GM18858 (cell line): Measurements from ENCODE around the gene FOXO3.
"Not testable (repeated sequence)": the region's sequence is repeated elsewhere in the genome, so short reads cannot be mapped to it uniquely, and the experiment has no call there.

Experiments used
- ATAC-seq: cut with Tn5 transposase; IDR thresholded peaks from one replicate; pipeline ENCODE4 v1.9.1; 2021; ENCODE audit not compliant: unreplicated experiment

The FOXO3 gene

DNA sequence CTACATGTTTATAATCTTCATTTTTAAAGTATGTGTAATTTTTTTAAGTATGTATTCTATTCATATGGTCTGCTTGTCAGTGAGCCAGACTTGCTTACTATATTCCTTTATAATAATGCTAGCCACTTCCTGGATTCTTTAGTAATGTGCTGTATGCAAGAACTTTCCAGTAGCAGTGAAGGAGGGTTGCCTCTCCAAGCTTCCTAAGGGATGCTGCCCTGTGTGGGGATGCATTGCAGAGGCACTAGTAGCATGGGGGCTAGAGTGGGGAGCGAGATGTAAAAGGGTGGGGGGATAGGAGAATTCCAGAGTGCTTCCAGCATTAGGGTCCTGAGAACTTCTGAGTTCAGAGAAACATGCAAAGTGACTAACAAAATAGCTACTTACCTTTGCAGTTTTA, 121.0 kb downstream of the FOXO3 start:
- not testable (repeated sequence) for ATAC-seq

DNA sequence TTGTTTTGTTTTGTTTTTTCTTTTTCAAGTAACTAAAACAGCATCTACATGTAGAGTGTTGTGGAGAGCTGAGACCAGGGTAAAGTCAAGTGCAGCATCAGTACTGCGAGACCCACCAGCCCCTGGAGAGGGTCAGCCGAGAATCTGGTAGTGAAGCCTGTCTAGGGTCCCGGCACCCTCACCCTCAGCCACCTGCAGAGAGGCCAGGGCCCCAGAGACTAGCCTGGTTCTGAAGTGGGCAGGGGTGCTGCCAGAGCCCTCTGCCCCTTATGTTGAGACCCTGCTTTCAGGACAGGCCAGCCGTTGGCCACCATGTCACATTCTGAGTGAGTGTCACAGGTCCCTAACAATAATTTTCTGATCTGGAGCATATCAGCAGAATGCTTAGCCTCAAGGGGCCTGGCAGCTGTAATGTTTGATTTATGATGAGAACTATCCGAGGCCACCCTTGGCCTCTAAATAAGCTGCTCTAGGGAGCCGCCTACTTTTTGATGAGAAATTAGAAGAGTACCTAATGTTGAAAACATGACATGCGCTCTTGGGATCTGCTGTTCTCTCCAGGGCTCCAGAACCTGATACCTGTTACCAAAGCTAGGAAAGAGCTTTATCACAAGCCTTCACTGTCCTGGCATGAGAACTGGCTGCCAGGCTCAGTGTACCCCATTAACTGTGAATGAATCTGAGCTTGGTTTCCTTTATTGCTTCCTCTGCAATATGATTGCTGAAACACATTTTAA, 121.8 kb downstream of the FOXO3 start:
- not testable (repeated sequence) for ATAC-seq

DNA sequence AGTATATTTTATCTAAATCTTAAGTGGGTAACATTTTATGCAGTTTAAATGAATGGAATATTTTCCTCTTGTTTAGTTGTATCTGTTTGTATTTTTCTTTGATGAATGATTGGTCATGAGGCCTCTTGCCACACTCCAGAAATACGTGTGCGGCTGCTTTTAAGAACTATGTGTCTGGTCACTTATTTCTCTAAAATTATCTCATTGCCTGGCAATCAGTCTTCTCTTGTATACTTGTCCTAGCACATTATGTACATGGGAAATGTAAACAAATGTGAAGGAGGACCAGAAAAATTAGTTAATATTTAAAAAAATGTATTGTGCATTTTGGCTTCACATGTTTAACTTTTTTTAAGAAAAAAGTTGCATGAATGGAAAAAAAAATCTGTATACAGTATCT, 123.3 kb downstream of the FOXO3 start:
- not testable (repeated sequence) for ATAC-seq

DNA sequence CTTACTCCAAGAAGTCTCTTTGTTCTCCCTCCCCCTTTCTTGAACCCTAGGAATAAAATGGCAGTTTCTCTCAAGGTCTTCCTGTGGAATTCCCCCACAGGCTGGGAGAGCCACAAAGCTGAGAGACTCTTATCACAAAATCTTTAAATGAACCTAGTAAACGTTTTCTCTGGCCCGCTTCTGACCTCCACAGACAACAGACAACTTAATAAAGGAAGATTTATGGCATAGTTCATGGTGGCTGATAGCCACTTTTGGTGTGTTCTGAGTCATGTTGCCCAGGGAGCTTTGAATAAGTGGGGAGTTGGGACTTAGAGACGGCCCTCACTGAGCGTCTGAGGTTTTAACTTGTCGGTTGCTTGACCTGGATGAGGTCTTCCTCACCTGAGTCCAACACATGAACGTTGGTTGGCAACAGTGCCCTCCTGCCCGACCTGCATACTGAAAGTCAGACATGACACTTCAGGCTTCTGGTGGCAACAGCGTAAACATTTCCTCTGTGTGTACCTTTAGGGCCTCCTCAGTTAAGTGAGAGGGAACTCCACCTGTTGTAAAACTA, 124.1 kb downstream of the FOXO3 start:
- no peak for ATAC-seq

DNA sequence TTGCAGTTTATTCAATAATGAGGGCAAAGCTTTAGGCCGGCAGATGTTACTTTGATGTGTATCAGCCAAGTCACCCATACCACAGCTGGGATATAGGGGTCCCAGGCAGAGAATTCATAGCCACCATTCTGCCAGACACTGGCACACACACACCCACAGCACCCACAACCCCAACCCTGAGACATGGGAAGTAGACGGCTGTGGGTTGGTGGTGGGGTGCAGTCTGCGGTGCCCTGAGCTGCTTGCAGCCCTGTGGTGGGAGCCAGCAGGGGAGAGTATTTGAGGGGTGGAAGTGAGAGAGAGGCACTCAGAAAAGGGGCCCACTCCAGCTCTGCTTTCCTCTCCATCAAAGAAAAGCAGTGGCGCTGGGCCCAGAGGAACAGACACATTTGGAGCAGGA, 125.3 kb downstream of the FOXO3 start:
- ATAC-seq, result no peak

DNA sequence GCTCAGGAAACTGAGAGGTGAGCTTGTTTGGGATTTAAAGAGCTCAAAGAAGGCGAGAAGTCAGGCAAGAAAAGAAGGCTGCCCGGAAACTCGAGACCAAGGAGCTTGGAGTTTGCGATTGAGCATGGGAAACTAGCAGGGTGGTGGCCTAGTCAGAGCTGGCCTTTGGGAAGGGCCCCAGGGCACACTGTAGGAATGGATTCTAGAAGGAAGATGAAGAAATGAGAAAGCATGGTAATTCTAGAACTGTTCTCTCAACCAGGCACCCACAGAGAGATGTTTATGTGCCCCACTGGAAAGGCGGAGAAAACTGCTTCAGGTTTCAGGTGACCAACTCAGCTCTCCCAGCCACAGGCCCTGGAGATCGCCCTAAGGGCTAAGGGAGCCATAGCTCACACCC, 126.2 kb downstream of the FOXO3 start:
- no peak for ATAC-seq

DNA sequence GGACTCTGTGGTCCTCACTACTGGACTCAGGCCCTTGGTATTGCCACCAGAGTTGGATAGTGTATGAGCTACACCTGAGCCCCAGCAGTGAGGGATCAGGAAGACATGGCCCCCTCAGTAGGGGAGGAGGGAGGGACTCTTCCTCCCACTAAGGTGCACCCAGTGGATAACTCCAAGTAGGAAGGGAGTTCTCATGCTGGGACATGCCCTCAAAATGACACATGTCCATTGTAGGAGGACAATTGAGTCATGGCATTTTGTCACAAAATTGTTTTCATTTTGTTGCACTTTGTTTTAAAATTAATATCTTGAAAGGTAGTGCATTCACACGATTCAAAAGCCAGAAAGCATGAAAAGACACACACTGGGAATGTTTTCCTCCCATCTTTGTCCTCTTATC, 127.2 kb downstream of the FOXO3 start:
- no peak for ATAC-seq

DNA sequence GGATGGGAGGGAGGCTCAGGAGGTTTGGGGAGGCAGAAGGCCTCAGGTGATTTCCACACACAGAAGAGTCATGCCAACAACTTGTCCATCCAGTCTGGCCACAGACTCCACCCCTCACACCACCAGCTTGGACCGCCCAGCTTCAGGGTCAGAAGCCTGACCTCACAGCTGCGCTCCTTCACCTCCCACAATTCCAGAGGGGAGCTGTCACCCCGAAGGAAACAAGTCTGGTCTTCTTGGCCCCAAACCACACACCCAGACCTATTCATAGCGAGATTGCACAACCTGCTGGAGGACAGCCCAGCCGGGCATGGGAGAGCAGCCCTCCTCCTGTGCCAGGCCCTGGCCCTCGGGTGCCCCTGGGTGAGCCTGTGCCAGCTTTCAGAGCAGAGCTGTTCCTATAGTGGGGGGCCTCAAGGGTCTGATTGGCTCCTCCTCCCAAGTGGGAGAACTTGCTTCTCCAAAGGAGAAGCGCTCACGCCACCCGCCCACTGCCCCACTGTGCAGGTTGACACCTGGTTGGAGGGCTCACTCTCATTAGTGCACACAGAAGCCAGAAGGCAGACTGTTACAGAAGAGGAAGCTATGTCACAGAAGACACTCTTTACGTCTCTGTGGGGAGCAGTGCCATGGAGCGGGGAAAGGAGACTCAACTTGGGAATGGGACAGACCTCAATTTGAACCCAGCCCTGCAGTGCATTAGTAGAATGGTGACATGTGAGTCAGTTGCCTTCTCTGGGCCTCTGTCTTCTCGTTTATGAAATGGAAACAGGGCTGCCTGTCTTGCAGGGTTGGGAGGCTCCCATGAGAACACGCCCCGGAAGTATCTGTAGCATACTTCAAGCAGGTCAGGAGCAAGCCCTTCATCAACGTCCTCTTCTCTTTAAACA, 128.8 kb downstream of the FOXO3 start:
- ATAC-seq, result no peak

DNA sequence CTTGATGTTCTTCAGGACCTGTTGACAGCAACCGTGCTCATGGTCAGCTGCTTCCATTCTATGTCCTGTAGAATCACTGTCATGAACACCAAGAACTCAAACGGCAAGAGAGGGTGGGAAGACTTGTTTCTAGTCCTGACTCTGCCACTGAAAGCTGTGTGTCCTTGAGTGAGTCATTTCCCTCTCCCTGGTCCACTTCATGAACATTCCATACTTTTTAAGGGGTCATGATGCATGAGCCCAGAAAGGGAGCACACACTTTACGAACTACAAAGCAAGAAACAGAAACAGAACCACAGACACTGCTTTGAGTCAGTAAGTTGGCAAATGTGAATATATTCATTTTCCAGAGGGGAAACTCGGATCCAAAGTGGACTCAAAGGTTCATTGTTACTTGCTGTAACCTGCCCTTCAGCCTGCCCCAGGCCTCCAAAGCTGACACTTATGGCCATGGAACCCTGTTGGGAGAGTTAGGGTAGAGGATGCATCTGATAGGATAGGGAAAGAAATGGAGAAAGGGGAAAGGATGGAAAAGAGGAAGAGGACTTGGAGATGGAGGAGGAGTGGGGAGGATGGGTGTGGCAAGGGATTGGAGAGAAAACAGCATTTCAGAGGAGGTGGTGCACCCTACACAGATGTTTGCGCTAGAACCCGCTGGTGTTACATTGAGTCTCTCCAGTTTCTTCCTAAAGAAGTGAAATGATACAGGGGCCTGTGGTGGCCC, 129.8 kb downstream of the FOXO3 start:
- ATAC-seq, result no peak

DNA sequence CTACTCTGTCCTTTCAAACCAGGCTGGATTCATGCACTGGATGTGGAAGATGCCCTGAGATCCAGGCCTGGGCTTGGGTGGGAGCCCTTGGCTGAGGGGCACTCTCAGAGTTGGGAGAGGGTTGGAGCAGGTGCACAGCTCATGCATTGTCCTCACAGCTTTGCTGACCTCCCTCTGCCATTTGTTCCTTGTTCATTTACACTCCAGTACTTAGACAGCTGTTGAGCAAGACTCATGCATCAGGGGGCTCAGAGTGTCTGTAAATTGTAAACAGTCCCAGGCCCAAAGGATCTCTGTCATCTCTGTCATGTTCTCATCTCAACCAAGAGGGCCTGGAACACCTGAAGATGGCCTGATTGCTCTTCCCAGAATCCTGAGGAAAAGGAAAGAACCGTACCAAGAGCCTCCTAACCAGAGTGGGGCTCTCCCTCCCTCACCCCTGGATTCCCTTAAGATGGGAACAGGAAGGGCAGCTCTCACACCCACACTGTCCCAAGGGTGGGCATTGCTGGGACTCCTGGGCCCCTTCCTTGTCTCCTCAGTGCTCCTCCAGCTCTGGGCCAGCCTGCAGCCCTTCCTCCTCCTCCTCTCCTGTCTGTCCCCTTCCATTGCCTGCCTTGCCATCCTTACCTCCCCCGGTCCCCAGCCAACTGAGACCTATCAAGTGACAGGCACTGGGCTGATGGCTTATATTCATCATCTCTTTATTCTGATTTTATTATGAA, 132.9 kb downstream of the FOXO3 start:
- no peak for ATAC-seq

DNA sequence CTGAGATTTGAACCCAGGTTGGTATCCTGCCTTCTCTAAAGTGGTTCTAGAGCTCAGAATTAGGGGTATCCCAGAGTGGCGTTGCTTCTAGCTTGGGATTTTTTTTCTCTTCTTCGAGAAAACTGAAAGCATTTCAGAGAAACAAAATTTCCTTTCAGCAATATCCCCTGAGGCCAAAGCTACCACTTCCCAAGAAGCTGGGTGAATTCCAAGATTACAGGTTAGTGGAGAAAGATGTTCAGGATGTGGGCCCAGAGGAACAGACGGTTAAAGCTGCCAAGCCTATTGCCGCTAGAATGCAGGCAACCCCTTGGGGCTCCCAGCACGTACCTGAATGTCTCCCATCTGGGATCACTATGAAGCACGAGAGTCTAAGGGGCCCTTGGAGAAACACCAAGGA, 134.1 kb downstream of the FOXO3 start:
- no peak for ATAC-seq

DNA sequence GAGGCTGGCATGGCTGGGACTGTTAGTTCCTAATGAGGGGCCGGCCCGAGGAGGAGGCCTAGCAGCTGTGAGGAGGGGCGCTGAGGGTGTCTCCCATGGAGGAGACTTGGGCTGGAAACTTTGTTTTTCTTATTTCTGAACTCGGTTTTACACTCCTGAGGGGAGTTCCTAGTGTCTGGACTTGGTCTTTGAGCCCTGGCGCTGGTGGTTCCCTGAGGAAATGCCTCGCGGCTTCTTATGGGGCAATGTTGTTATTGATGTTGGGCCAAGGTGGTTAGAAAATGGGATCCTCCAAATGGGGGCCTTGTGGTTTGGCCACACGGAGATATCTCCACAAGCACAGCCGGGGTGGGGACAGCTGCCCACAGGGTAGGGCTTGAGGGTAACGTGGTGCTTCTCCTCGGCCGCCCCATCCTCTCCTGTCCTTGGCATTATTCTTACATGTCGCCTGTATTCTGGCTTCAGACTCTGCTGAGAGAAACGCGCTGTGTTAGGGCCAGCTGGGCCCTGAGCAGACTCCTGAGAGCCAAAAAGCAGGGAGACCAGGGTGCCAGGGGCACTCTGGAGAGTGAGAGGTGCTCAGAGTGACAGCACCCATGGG, 136.9 kb downstream of the FOXO3 start:
- ATAC-seq, result no peak

DNA sequence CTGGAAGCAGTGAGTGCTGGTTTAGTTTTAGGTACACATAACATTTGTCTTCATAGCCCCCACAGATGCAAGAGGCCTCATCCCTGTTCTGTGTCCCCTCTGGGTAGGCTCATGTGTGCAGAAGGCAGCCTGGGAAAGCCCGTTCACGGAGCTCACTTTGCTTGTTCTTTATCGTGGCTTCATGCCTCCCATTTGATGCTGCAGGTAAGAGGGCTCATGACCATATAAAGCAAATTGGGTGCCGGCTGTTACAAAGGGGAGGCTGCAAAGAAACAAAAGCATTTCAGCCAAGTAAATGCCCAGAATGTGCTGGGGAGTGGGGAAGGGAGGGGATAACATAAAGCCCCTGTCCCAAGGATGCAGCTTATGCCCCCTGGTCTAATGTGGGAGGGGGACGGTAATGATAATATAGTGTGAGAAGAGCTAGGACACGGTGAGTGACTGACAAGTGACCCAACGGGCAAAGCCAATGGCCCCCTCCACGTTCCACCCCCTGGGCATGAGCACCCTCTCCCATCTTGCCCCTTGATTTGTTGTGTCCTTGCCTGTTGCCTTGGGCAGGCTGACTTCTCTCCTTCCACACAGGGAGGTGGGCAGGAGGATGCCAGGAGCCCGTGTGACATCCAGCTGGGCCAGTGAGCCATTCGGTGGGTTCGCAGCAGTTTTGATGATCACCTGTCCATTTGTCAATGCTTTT, 138.0 kb downstream of the FOXO3 start:
- no peak for ATAC-seq

DNA sequence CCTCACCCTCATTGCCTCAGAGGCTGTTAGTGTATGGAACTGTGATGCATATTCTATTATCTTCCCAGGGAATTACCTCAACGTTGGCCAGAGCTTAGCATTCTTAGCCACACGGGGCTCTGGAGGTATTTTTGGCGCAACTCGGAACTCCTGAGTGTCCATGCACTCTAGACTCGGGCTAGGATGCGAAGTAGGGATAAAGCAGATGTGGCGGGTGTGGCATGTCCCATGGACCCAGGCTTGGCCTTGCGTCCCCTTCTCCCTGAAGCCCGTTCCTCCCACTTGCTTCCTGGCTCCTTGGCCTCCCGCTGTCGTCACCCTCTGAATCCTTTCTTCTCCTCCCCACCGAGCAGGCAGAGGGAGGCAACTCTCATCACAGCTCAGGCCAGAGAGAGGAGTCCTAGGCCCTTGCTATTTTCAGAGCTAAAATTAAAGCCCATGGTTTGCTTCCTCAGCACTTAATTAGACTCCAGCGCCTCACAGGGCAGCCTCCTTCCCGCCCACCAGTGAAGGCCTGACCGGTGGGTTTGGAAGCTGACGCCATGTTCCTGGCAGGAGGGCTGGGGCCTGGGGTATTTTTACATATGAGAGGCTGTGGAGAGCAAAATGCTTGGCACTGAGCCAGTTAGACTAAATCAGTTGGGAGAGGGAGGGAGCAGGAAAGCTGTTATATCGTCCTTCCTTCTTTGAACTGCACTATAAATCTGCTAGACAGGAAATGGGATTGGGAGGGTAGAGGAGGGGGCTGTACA, 138.7 kb downstream of the FOXO3 start:
- ATAC-seq, result no peak

DNA sequence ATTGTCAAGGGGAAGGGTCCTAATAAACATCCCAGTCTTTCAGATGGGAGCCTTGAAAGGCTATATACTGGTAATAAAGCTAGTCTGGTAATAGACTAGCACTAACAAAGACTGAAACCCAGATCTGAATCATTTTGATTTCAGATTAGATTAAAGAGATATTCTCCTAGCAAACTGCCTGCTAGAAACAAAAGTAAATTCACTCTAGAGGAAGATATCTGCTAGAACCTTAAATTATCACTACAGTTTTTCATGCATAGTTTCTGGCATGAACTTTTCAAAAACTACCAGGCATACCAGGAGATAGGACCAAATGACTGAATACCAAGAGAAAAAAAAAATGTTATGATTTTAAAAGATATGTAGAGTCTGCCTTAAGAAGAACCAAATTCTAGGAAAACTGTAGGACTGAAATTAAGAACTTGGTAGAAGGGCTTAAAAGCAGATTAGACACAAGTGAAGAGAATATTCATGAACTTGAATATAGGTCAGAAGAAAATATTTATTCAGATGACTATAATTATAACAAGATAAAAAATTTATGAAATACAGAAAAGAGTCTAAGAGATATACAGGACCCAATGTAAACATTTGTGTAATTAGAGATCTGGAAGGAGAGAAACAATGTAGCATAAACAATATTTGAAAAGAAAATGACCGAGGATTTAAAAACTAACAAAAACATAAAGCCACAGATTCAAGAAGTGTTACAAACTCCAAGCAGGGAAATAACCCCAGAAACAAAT, 141.6 kb downstream of the FOXO3 start:
- ATAC-seq, result no peak

DNA sequence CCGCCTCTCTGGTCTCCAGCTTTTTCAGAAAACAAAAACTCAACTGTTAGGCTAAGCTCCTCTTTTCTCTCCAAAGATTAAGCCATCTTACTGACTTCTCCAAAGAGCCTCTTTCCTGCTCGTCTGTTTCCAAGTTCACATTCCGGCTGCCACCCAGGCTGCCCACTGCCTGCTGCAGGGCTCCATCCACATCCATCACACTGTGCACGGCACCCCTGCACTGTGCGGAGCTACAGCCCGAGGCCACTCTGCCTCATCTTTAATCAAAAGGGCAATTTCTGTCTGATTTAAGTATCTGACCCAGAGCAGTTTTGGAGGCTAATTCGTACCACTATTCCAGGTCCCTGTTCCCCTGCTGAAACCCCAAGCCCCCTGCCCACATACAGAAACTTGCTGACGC, 145.9 kb downstream of the FOXO3 start:
- no peak for ATAC-seq

DNA sequence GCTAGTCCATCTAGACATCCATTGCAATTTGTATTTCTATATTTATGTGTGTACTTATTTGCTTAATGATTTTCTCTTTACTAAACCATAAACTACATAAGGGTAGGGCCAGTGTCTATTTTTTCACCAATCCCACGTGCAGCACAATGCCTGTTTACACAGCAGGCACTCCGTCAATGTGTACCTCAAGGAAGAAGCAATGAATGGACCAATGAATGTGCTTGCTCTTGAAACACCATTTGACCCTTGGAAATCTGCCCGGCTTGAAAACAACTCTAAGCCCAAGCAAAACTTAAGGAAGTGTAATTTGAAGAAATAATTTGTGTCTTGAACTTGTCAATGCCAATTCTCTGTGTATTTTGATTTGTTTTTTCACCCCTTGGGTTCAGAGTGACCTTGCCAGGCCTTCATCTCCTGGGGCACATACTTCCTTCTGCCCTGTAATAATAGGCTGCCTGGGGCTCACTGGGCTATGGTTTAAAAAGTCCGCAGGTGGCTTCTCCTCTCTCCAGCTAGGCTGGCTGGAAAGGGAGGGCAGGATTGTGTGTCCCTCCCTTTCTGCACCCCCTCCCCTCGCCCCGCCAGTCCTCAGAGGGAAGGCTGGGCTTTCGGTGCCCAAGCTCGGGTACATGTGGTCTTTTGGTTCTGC, 146.7 kb downstream of the FOXO3 start:
- ATAC-seq, result no peak

DNA sequence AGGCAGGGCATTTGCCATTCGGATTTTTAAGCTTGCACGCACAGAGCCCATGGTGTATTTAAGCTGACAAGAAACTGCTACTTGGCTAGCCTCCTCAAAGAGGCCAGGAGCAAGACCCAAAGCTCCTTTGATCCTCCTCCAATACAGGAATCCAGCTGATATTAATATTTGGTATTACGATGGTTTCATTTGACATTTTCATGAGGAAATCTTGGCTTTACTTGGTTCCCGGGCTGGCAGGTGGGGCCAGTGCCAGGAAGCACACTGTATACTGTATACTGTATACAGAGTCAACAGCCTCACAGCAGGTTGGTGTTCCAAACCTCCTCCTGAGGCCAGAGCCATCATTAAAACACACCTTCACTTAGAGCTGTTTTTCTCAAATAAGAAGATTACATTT, 149.3 kb downstream of the FOXO3 start:
- no peak for ATAC-seq
